ENCODE results near the gene FLT4.

Gene FLT4

DNA sequence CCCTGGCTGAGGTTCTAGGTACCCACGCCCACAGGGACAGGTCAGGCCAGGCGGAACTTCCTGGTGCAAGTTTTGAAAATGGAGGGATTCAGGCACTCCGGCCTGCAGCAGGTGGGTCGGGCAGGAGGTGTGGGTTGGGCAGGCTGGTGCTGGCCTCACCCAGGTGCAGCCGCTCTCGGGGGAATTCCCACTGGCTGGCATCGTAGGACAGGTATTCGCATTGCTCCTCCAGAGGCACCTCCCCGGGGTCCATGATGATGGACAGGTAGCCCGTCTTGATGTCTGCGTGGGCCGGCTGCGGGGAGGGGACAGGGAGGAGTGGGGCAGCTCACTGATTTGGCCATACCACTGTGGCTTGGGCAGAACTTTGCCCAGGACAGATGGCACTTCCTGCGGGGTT is 29.4 kb downstream of the FLT4 start:
- Histone ChIP-seq H3K27ac (ENCODE audit: insufficient read depth, low read depth, low read length, poor library complexity, severe bottlenecking) (no peak overlapping the region), H3K36me3 (ENCODE audit: control insufficient read depth, insufficient read depth, low read length) (no peaks in the 10 kb centered on the region), H3K4me1 (ENCODE audit: control insufficient read depth, insufficient read depth, low read length) (no peaks in the 10 kb centered on the region), H3K27me3 (ENCODE audit: control insufficient read depth, insufficient read depth, low read length, poor library complexity, severe bottlenecking) (peaks cover 17% of the 10 kb centered on the region), H3K9me3 (ENCODE audit: control insufficient read depth, low read length) (no peaks in the 10 kb centered on the region), H3K4me3 (ENCODE audit: insufficient read depth, low read depth, low read length) (no peak overlapping the region)
- 92 to 95% methylated on average over 14 of the region's 14 CpGs for WGBS, 2 experiments

DNA sequence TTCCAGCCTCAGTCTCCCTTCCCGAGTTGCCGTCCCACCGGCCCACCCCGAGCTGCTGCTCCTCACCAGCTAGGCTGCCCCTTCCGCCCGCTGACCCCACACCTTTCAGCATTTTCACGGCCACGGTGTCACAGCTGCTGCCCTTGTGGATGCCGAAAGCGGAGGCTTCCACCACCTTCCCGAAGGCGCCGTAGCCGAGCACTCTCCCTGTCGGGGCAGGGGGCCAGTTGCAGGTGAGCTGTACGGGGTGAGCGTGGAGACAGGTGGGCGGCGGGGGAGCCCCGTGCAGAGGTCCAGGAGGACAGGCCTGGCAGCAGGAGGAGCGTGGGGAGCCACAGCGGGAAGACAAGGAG is 29.9 kb downstream of the FLT4 start:
- peaks cover 17% of the 10 kb centered on the region for H3K27me3 ChIP-seq (ENCODE audit: control insufficient read depth, insufficient read depth, low read length, poor library complexity, severe bottlenecking)
- H3K4me1 ChIP-seq (ENCODE audit: control insufficient read depth, insufficient read depth, low read length) = no peaks in the 10 kb centered on the region
- no peaks in the 10 kb centered on the region for H3K36me3 ChIP-seq (ENCODE audit: control insufficient read depth, insufficient read depth, low read length)
- no peak overlapping the region for H3K27ac ChIP-seq (ENCODE audit: insufficient read depth, low read depth, low read length, poor library complexity, severe bottlenecking)
- WGBS, 2 experiments = 84 to 87% methylated on average over 22 of the region's 22 CpGs
- H3K9me3 ChIP-seq (ENCODE audit: control insufficient read depth, low read length) = no peaks in the 10 kb centered on the region
- H3K4me3 ChIP-seq (ENCODE audit: insufficient read depth, low read depth, low read length) = peak overlapping the region; percentile 58

DNA sequence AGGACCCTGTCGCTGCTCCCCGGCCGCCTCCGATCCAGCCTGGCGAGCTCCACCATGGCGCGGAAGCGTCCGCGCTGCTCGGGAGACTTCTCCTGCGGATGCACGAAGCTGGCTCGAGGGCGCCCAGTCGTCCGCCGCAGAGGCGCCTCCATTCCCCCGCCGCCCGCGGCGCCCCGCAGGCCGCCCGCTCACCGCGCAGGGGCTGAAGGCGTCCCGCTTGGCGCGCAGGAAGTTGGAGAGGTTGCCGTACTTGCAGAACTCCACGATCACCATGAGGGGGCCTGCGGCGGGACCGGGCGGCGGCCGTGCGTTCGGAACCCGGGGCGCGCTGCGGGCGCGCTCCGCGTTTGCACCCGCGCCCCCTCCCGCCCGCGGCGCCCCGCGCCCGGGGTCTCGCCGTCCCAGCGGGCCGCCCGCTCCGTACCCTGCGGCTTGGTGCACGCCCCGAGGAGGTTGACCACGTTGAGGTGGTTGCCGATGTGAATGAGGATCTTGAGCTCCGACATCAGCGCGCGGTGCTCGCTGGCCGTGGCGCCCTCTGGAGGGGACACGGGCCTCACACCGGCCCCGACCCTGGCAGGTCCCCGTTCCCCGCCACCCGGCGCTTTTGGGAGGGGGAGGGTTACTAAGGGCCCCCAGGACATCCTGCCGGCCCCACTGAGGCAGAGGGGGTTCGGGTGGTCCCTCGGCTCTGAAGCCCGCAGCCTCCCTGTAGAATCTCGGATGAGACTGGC is 30.4 kb downstream of the FLT4 start:
- Histone ChIP-seq H3K4me3 (ENCODE audit: insufficient read depth, low read depth, low read length) (peak overlapping the region; percentile 58), H3K27ac (ENCODE audit: insufficient read depth, low read depth, low read length, poor library complexity, severe bottlenecking) (no peak overlapping the region), H3K4me1 (ENCODE audit: control insufficient read depth, insufficient read depth, low read length) (no peaks in the 10 kb centered on the region), H3K9me3 (ENCODE audit: control insufficient read depth, low read length) (no peaks in the 10 kb centered on the region), H3K27me3 (ENCODE audit: control insufficient read depth, insufficient read depth, low read length, poor library complexity, severe bottlenecking) (peaks cover 17% of the 10 kb centered on the region), H3K36me3 (ENCODE audit: control insufficient read depth, insufficient read depth, low read length) (no peaks in the 10 kb centered on the region)
- WGBS, 2 experiments = 3% methylated on average over 90 of the region's 90 CpGs

DNA sequence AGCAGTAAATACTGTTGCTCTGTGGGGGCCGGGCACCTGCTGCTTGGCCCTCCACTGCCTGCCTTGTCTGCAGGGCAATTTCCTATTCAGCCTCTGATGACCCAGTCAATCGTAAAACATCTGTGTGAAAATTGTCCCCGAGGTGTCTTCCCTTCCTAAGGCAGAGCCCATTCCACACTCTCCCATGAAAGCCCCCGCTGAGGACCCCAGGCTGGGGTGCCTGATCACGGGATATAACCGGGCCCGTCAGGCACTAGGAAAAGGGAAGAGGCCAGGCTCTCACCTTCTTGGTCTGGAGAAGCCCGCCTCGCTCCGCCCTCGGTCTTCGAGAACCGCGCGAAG is 30.9 kb downstream of the FLT4 start:
- Histone ChIP-seq H3K9me3 (ENCODE audit: control insufficient read depth, low read length) (no peaks in the 10 kb centered on the region), H3K4me3 (ENCODE audit: insufficient read depth, low read depth, low read length) (peak overlapping the region; percentile 58), H3K27me3 (ENCODE audit: control insufficient read depth, insufficient read depth, low read length, poor library complexity, severe bottlenecking) (peaks cover 17% of the 10 kb centered on the region), H3K36me3 (ENCODE audit: control insufficient read depth, insufficient read depth, low read length) (no peaks in the 10 kb centered on the region), H3K4me1 (ENCODE audit: control insufficient read depth, insufficient read depth, low read length) (no peaks in the 10 kb centered on the region), H3K27ac (ENCODE audit: insufficient read depth, low read depth, low read length, poor library complexity, severe bottlenecking) (no peak overlapping the region)
- 16 to 17% methylated on average over 15 of the region's 15 CpGs for WGBS, 2 experiments

DNA sequence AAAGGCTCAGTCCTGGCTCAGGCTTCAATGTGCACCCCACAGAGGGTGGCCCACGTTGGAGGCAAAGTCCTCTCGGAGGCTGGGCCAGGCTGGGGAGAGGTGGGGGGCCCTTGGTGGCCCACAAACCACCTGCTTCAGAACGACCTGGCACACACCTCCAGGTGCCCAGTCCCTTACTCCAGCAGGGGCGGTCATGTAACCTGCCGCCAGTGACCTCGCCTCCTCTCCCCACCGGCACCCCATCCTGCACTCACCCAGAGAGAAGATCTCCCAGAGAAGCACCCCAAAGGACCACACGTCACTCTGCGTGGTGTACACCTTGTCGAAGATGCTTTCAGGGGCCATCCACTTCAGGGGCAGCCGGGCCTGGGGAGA is 35.6 kb downstream of the FLT4 start:
- H3K36me3 ChIP-seq (ENCODE audit: control insufficient read depth, insufficient read depth, low read length) = no peaks in the 10 kb centered on the region
- H3K9me3 ChIP-seq (ENCODE audit: control insufficient read depth, low read length) = no peaks in the 10 kb centered on the region
- peaks cover 7% of the 10 kb centered on the region for H3K27me3 ChIP-seq (ENCODE audit: control insufficient read depth, insufficient read depth, low read length, poor library complexity, severe bottlenecking)
- no peak overlapping the region for H3K4me3 ChIP-seq (ENCODE audit: insufficient read depth, low read depth, low read length)
- WGBS, 2 experiments = 88 to 89% methylated on average over 11 of the region's 11 CpGs
- H3K27ac ChIP-seq (ENCODE audit: insufficient read depth, low read depth, low read length, poor library complexity, severe bottlenecking) = no peak overlapping the region
- no peaks in the 10 kb centered on the region for H3K4me1 ChIP-seq (ENCODE audit: control insufficient read depth, insufficient read depth, low read length)

DNA sequence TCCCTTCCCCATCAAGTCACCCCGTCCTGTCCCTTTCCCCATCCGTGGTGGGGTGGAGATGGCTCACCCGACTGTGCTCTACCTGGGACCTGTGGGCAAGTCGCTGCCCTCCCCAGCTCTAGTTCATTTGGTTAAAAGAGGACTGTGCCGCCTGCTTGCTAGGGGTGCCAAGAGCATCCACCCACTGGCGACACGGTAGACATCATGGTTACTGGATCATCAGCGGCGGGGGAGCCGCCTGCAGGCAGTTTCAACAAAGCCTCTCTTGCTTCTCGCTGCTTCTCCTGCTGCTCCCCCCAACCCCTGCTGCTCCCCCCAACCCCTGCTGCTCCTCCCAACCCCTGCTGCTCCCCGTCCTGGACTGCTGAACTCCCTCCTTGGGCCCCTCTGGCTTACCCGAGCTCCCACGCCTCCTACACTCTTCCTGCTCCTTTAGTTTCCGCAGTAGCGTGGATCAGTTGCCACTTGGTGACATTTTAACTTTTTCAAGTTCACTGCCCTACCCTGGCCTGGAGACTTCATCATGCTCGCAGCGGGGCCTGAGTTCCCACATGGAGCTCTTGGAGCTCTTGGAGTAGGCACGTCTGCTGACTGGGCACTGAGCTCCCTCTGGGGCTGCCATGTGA is 36.1 kb downstream of the FLT4 start:
- H3K36me3 ChIP-seq (ENCODE audit: control insufficient read depth, insufficient read depth, low read length) = no peaks in the 10 kb centered on the region
- H3K27me3 ChIP-seq (ENCODE audit: control insufficient read depth, insufficient read depth, low read length, poor library complexity, severe bottlenecking) = peaks cover 2% of the 10 kb centered on the region
- H3K4me3 ChIP-seq (ENCODE audit: insufficient read depth, low read depth, low read length) = no peak overlapping the region
- H3K9me3 ChIP-seq (ENCODE audit: control insufficient read depth, low read length) = no peaks in the 10 kb centered on the region
- no peak overlapping the region for H3K27ac ChIP-seq (ENCODE audit: insufficient read depth, low read depth, low read length, poor library complexity, severe bottlenecking)
- WGBS, 2 experiments = 87 to 89% methylated on average over 19 of the region's 19 CpGs
- H3K4me1 ChIP-seq (ENCODE audit: control insufficient read depth, insufficient read depth, low read length) = no peaks in the 10 kb centered on the region

DNA sequence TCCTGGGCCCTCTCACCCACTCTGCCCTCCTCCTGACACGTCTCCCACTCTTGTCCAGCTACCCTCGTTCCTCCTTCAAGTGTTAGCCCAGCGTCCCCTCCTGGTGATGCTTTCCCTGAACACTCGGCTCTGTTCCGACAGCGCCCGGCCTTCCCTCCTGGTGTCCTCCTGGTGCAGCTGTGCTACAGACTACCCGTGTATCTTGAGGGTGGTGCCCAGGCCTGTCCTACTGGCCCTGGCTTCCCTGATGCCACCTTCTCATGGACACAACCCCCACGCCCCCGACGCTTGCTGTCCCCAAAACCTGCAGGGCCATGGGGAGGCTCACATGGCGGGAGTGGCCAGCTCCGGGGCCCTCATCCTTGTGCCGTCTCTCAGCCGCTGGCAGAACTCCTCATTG is 36.7 kb downstream of the FLT4 start:
- WGBS, 2 experiments = 90 to 92% methylated on average over 15 of the region's 15 CpGs
- Histone ChIP-seq H3K4me1 (ENCODE audit: control insufficient read depth, insufficient read depth, low read length) (no peaks in the 10 kb centered on the region), H3K4me3 (ENCODE audit: insufficient read depth, low read depth, low read length) (no peak overlapping the region), H3K9me3 (ENCODE audit: control insufficient read depth, low read length) (no peaks in the 10 kb centered on the region), H3K27ac (ENCODE audit: insufficient read depth, low read depth, low read length, poor library complexity, severe bottlenecking) (no peak overlapping the region), H3K27me3 (ENCODE audit: control insufficient read depth, insufficient read depth, low read length, poor library complexity, severe bottlenecking) (no peaks in the 10 kb centered on the region), H3K36me3 (ENCODE audit: control insufficient read depth, insufficient read depth, low read length) (no peaks in the 10 kb centered on the region)

DNA sequence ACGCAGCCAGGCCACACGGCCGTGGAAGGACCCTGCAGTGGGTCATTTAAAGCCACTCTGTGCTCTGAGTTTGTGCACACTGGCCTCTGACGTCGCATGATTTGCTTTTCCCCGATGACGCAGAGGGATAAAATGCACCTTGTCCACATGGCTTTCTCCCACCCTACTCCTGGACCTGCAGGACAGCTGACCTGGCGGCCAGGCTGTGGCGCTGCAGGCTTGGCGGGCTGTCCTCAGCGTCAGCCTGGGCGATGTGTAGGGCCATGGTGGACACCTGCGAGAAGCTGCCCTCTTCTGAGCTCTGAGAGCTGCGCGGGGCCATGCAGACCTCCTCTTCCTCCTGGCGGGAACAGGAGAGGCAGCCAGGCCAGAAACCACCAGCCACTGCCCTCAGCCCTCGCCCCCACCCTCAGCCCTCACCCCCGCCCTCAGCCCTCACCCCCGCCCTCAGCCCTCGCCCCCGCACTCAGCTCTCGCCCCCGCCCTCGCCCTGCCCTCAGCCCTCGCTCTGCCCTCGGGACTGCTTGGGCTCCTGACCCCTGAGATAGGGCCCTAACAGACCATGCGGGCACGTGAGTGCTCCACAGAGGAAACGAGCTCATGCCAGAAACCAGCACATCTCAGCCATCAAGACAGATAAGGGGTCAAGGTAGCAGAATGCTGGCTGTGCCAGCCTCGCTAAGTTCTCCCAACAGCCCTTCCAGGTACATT is 38.1 kb downstream of the FLT4 start:
- H3K9me3 ChIP-seq (ENCODE audit: control insufficient read depth, low read length) = no peaks in the 10 kb centered on the region
- H3K36me3 ChIP-seq (ENCODE audit: control insufficient read depth, insufficient read depth, low read length) = no peaks in the 10 kb centered on the region
- H3K27ac ChIP-seq (ENCODE audit: insufficient read depth, low read depth, low read length, poor library complexity, severe bottlenecking) = no peak overlapping the region
- 88 to 92% methylated on average over 25 to 29 of the region's 30 CpGs for WGBS, 2 experiments
- H3K4me1 ChIP-seq (ENCODE audit: control insufficient read depth, insufficient read depth, low read length) = no peaks in the 10 kb centered on the region
- H3K27me3 ChIP-seq (ENCODE audit: control insufficient read depth, insufficient read depth, low read length, poor library complexity, severe bottlenecking) = no peaks in the 10 kb centered on the region
- no peak overlapping the region for H3K4me3 ChIP-seq (ENCODE audit: insufficient read depth, low read depth, low read length)

DNA sequence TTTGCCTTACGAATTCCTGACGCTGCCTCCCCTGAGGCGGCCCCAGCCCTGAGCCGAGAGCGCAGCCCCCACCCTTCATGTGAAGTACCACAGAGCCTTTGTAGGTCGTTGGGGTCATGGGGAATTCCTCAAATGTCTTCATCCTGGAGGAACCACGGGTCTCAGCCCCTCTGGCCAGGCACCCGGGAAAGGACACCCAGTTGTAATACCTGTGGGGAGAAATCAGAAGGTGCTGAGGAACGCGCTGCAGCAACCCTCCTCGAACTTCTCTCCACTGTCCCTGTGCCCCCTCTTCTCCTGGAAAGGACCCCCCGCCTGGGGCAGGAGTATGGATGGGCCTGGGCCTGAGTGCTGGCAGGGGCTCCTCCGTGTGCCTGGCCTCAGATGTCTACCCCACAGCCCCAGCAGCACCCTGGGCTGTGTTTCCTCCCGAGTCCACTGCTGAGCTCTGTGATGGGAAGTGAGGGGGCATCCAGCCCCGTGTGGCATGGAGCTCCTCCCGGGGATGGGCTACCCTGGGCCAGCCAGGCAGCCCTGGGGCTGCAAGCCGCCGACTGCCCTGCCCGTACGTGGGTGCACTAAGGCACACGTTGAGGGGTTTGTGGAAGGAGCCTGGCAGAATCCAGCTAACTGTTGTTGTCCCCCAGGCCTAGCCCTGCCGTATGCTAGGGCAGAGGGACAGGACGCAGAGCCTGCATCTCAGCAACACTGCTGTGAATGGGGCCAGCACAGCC is 39.4 kb downstream of the FLT4 start:
- Histone ChIP-seq H3K4me1 (ENCODE audit: control insufficient read depth, insufficient read depth, low read length) (no peaks in the 10 kb centered on the region), H3K9me3 (ENCODE audit: control insufficient read depth, low read length) (no peaks in the 10 kb centered on the region), H3K27me3 (ENCODE audit: control insufficient read depth, insufficient read depth, low read length, poor library complexity, severe bottlenecking) (no peaks in the 10 kb centered on the region), H3K27ac (ENCODE audit: insufficient read depth, low read depth, low read length, poor library complexity, severe bottlenecking) (no peak overlapping the region), H3K36me3 (ENCODE audit: control insufficient read depth, insufficient read depth, low read length) (no peaks in the 10 kb centered on the region), H3K4me3 (ENCODE audit: insufficient read depth, low read depth, low read length) (no peak overlapping the region)
- WGBS, 2 experiments = 87 to 88% methylated on average over 23 of the region's 23 CpGs

DNA sequence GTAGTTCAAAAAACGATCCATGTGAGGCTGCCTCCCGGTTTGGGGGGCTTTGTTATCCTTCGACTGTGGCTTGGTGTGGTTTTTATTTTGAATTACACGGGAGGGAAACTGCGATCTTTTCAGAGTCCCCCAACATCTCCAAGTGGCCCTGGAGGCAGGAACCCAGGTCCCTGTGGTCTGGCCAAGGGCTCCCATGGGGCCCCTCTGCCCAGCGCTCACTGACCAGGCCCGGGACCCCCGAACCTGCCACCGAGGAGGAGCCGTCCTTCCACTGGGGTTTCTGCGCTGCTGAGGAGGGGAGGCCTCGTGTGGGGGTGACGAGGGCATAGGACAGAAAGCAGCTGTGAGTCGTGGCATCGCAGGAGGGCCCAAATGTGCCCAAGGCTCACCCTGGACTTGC is 40.0 kb downstream of the FLT4 start:
- H3K4me1 ChIP-seq (ENCODE audit: control insufficient read depth, insufficient read depth, low read length) = no peaks in the 10 kb centered on the region
- no peak overlapping the region for H3K4me3 ChIP-seq (ENCODE audit: insufficient read depth, low read depth, low read length)
- no peaks in the 10 kb centered on the region for H3K36me3 ChIP-seq (ENCODE audit: control insufficient read depth, insufficient read depth, low read length)
- no peak overlapping the region for H3K27ac ChIP-seq (ENCODE audit: insufficient read depth, low read depth, low read length, poor library complexity, severe bottlenecking)
- H3K9me3 ChIP-seq (ENCODE audit: control insufficient read depth, low read length) = no peaks in the 10 kb centered on the region
- no peaks in the 10 kb centered on the region for H3K27me3 ChIP-seq (ENCODE audit: control insufficient read depth, insufficient read depth, low read length, poor library complexity, severe bottlenecking)
- WGBS, 2 experiments = 92 to 96% methylated on average over 15 of the region's 15 CpGs
